C4-2B (cell line): ENCODE data around the gene FAM163B.

ENCODE experiments used
- H3K27ac ChIP-seq: fragments of 450-650 bp; 2 replicates; pipeline ENCODE4 v1.5.1; 2017
- CTCF ChIP-seq: fragments of 450-650 bp; conservative IDR thresholded peaks from 2 replicates; pipeline ENCODE4 v1.5.1; 2017; ENCODE audit warnings: mild to moderate bottlenecking
- ZFX ChIP-seq: fragments of 450-650 bp; IDR thresholded peaks from 2 replicates; pipeline ENCODE4 v1.6.1; 2017

FAM163B gene

GRCh38 chr9:133553973-133554713, 55.0 kb downstream of the FAM163B start:
- TF ChIP-seq CTCF (no peak), ZFX (no peak)
- H3K27ac ChIP-seq: no peak overlapping the region

GRCh38 chr9:133553123-133553522, 56.1 kb downstream of the FAM163B start:
- TF ChIP-seq ZFX: no peak
- no peak for TF ChIP-seq CTCF

GRCh38 chr9:133552236-133552635, 57.0 kb downstream of the FAM163B start:
- no peak overlapping the region for H3K27ac ChIP-seq
- TF ChIP-seq ZFX (no peak), CTCF (no peak)

More at GRCh38 chr9:133553123-133553522, 56.1 kb downstream of the FAM163B start:
- no peak overlapping the region for H3K27ac ChIP-seq

GRCh38 chr9:133551446-133551845, 57.7 kb downstream of the FAM163B start:
- H3K27ac ChIP-seq: no peak overlapping the region
- TF ChIP-seq ZFX (no peak), CTCF (no peak)

- H3K27ac ChIP-seq: no peak overlapping the region
- no peak for TF ChIP-seq CTCF
- TF ChIP-seq ZFX: no peak
Measured at GRCh38 chr9:133547116-133547515, 62.1 kb downstream of the FAM163B start.

GRCh38 chr9:133546287-133546680, 62.9 kb downstream of the FAM163B start:
- TF ChIP-seq CTCF (no peak), ZFX (no peak)
- no peak overlapping the region for H3K27ac ChIP-seq

GRCh38 chr9:133545494-133546286, 63.5 kb downstream of the FAM163B start:
- no peak for TF ChIP-seq ZFX
- no peak for TF ChIP-seq CTCF
- H3K27ac ChIP-seq: no peak overlapping the region
